Astrocyte (in vitro differentiated cells and primary cell): ENCODE data around the gene RAB17. TPM values are rescaled to one million over a fixed set of nuclear protein-coding genes. Genes with fewer than 3 reads are reported as not detected.
"Not testable (repeated sequence)": the region's sequence is repeated elsewhere in the genome, so short reads cannot be mapped to it uniquely, and the experiment has no call there.

ENCODE experiments used
- DNase-seq: peaks from one replicate; pipeline ENCODE4 v3.0.0-alpha.2; 2010; ENCODE audit warnings: low read depth
- FAIRE-seq: peaks from 2 replicates; lab custom pipeline; 2011; peaks lifted over from hg19 to GRCh38; lab: Jason Lieb, UNC
- H2AFZ ChIP-seq: 2 replicates; pipeline ENCODE4 v1.6.0; 2012; ENCODE audit warnings: low read depth, low read length, inconsistent platforms
- H3K27ac ChIP-seq: 2 replicates; pipeline ENCODE4 v1.5.1; 2011; ENCODE audit warnings: low read depth, low read length, inconsistent platforms
- H3K27me3 ChIP-seq: 2 replicates; pipeline ENCODE4 v1.6.0; 2011; ENCODE audit warnings: low read length, inconsistent platforms; ENCODE audit not compliant: insufficient read depth
- H3K36me3 ChIP-seq: 2 replicates; pipeline ENCODE4 v1.5.1; 2011; ENCODE audit warnings: low read length, inconsistent platforms; ENCODE audit not compliant: insufficient read depth
- H3K4me1 ChIP-seq: 2 replicates; pipeline ENCODE4 v1.5.1; 2011; ENCODE audit warnings: low read length, inconsistent platforms; ENCODE audit not compliant: insufficient read depth
- H3K4me2 ChIP-seq: 2 replicates; pipeline ENCODE4 v1.6.0; 2012; ENCODE audit warnings: low read length, inconsistent platforms
- H3K4me3 ChIP-seq: 2 replicates; pipeline ENCODE4 v1.5.1; 2011; ENCODE audit warnings: low read depth, mild to moderate bottlenecking, low read length, inconsistent platforms; ENCODE audit not compliant: insufficient read depth
- H3K79me2 ChIP-seq: 2 replicates; pipeline ENCODE4 v1.6.0; 2012; ENCODE audit warnings: mild to moderate bottlenecking, low read length, inconsistent platforms; ENCODE audit not compliant: insufficient read depth
- H3K9ac ChIP-seq: 2 replicates; pipeline ENCODE4 v1.6.0; 2012; ENCODE audit warnings: mild to moderate bottlenecking, low read length, inconsistent platforms
- H3K9me3 ChIP-seq: 2 replicates; pipeline ENCODE4 v1.5.1; 2012; ENCODE audit warnings: low read depth, mild to moderate bottlenecking, low read length, inconsistent platforms; ENCODE audit not compliant: insufficient read depth
- H4K20me1 ChIP-seq: 2 replicates; pipeline ENCODE4 v1.6.0; 2012; ENCODE audit warnings: low read length, inconsistent platforms; ENCODE audit not compliant: insufficient read depth
- H3K27ac Mint-ChIP-seq: one replicate; pipeline ENCODE4 v1.8.0; 2021; ENCODE audit warnings: mild to moderate bottlenecking, mixed read lengths; ENCODE audit not compliant: unreplicated experiment
- H3K27me3 Mint-ChIP-seq: one replicate; pipeline ENCODE4 v1.8.0; 2021; ENCODE audit warnings: low read depth, mixed read lengths; ENCODE audit not compliant: unreplicated experiment
- H3K36me3 Mint-ChIP-seq: one replicate; pipeline ENCODE4 v1.8.0; 2021; ENCODE audit warnings: low read depth, mixed read lengths; ENCODE audit not compliant: unreplicated experiment
- H3K4me1 Mint-ChIP-seq: one replicate; pipeline ENCODE4 v1.8.0; 2021; ENCODE audit warnings: low read depth, mixed read lengths; ENCODE audit not compliant: unreplicated experiment
- H3K4me3 Mint-ChIP-seq: one replicate; pipeline ENCODE4 v1.8.0; 2021; ENCODE audit warnings: mild to moderate bottlenecking, moderate library complexity, mixed read lengths; ENCODE audit not compliant: unreplicated experiment
- H3K9me3 Mint-ChIP-seq: one replicate; pipeline ENCODE4 v1.8.0; 2021; ENCODE audit warnings: mild to moderate bottlenecking, mixed read lengths; ENCODE audit not compliant: unreplicated experiment
- EZH2 ChIP-seq: IDR thresholded peaks from 2 replicates; pipeline ENCODE4 v1.6.1; 2012; ENCODE audit warnings: mild to moderate bottlenecking, low read length, inconsistent platforms; ENCODE audit not compliant: insufficient read depth
- total RNA-seq: library from RNA; stranded (reverse); gene quantifications from 2 replicates; pipeline ENCODE4 v1.2.1, GENCODE V29; 2021
- TF ChIP-seq, protein P1 (sequence below): IDR thresholded peaks from 2 replicates; pipeline ENCODE4 v1.5.1; 2011; ENCODE audit warnings: low read depth, mild to moderate bottlenecking, inconsistent platforms, low read length, moderate library complexity; ENCODE audit not compliant: insufficient read depth

RAB17 gene
- total RNA-seq, 1 donor from 2014 or later: 1.4 TPM

DNA sequence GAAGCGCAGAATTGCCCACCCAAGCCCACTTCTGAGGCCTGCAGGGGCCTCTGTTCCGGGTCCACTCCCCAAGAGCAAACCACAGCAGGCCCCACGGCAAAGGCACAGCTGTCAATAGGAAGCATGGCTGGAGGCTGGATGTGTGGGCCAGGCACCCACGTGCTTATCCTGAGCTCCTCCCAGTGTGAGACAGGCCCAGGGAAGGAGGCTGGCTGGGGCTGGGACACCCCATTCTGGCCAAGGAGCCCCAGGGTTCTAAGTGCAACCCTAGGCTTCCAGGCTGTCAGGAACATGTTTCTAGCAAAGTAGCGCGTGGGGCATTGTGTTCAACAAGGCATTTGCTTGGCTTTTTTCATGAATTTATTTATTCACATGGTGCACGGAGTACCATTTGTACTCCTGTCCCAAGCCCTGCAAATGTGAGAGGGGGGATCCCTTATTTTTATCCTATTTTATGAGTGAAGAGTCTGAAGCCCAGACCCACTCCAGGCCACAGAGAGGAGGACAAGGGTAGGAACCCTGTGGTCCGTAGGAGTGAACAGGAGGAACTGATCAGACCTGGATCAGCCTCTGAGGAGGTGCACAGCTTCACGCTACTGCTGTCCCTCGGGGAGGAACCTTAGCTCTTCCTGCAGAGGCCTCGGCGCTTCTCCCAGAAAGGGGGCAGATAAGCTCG, 6.1 kb upstream of the RAB17 start:
- peaks cover 6% of the 10 kb centered on the region for H3K4me1 Mint-ChIP-seq
- H3K9ac ChIP-seq: no peak overlapping the region
- no peak overlapping the region for H3K27ac Mint-ChIP-seq
- DNase-seq: no peak
- H3K4me3 Mint-ChIP-seq: no peak overlapping the region
- no peak overlapping the region for H3K4me3 ChIP-seq
- no peak overlapping the region for H3K27ac ChIP-seq
- H3K9me3 ChIP-seq: no peaks in the 10 kb centered on the region
- H3K4me2 ChIP-seq: no peak overlapping the region
- H3K79me2 ChIP-seq: no peaks in the 10 kb centered on the region
- no peak for FAIRE-seq
- peaks cover 3% of the 10 kb centered on the region for H3K36me3 Mint-ChIP-seq
- TF ChIP-seq, protein P1, sequence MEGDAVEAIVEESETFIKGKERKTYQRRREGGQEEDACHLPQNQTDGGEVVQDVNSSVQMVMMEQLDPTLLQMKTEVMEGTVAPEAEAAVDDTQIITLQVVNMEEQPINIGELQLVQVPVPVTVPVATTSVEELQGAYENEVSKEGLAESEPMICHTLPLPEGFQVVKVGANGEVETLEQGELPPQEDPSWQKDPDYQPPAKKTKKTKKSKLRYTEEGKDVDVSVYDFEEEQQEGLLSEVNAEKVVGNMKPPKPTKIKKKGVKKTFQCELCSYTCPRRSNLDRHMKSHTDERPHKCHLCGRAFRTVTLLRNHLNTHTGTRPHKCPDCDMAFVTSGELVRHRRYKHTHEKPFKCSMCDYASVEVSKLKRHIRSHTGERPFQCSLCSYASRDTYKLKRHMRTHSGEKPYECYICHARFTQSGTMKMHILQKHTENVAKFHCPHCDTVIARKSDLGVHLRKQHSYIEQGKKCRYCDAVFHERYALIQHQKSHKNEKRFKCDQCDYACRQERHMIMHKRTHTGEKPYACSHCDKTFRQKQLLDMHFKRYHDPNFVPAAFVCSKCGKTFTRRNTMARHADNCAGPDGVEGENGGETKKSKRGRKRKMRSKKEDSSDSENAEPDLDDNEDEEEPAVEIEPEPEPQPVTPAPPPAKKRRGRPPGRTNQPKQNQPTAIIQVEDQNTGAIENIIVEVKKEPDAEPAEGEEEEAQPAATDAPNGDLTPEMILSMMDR: no peak
- TF ChIP-seq EZH2: no peak
- H3K27me3 Mint-ChIP-seq: peaks cover 28% of the 10 kb centered on the region
- H3K9me3 Mint-ChIP-seq: no peaks in the 10 kb centered on the region
- no peaks in the 10 kb centered on the region for H3K27me3 ChIP-seq
- no peak overlapping the region for H2AFZ ChIP-seq
- H3K36me3 ChIP-seq: no peaks in the 10 kb centered on the region
- H3K4me1 ChIP-seq: peaks cover 8% of the 10 kb centered on the region
- no peaks in the 10 kb centered on the region for H4K20me1 ChIP-seq

DNA sequence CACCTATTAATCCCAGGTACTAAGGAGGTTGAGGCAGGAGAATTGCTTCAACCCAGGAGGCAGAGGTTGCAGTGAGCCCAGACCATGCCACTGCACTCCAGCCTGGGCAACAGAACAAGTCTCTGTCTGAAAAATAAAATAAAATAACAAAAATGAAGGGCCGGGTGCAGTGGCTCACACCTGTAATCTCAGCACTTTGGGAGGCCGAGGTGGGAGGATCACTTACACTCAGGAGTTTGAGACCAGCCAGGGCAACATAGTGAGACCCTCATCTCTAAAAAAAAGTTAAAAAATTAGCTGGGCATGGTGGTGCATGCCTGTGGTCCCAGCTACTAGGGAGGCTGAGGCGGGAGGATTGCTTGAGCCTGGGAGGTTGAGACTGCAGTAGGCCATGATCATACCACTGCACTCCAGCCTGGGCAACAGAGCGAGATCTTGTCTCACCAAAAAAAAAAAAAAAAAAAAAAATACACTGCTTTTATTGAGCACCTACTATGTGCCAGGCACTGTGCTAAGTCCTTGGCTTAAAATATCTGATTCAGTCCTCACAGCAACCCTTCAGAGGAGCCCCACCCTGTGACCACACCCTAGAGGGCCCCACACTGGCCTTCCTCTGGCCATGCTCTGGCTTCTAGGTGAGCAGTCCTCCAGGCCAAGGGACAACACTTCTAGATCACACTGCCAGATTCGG, 5.4 kb upstream of the RAB17 start:
- not testable (repeated sequence) for FAIRE-seq, H3K27ac ChIP-seq, H3K27me3 ChIP-seq, H3K36me3 ChIP-seq, H3K9me3 ChIP-seq, H3K4me1 Mint-ChIP-seq, H4K20me1 ChIP-seq, H3K36me3 Mint-ChIP-seq, H3K79me2 ChIP-seq, H3K9me3 Mint-ChIP-seq, H3K4me3 Mint-ChIP-seq, H3K9ac ChIP-seq, H3K4me2 ChIP-seq, H3K4me3 ChIP-seq, H2AFZ ChIP-seq, DNase-seq
- H3K27me3 Mint-ChIP-seq: peaks cover 25% of the 10 kb centered on the region
- peaks cover 13% of the 10 kb centered on the region for H3K4me1 ChIP-seq
- peak overlapping the region; percentile 12 for H3K27ac Mint-ChIP-seq

DNA sequence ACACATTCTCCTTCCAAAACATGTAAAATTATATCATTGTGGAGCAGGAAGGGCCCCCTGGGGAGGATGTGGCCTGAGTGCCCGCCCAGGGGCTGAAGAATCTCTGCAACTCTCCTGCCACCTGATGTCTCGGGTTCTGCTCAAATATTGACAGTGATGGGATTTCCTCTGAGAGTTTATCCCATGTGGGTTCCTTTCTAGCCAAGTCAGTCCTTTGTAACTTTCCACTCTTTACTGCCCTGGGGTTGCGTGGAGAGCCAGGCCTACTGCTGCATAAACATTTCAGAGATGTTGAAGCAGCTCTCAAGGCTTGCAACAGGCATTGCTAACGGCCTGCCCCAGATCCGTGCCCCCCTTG, 4.0 kb upstream of the RAB17 start:
- H3K4me1 Mint-ChIP-seq: peaks cover 10% of the 10 kb centered on the region
- no peaks in the 10 kb centered on the region for H3K9me3 Mint-ChIP-seq
- Histone ChIP-seq H3K36me3 (no peaks in the 10 kb centered on the region), H3K27ac (no peak overlapping the region), H3K4me1 (peaks cover 24% of the 10 kb centered on the region), H3K27me3 (no peaks in the 10 kb centered on the region), H3K4me3 (no peak overlapping the region), H3K9me3 (no peaks in the 10 kb centered on the region), H3K79me2 (no peaks in the 10 kb centered on the region), H4K20me1 (no peaks in the 10 kb centered on the region), H3K4me2 (no peak overlapping the region), H2AFZ (no peak overlapping the region), H3K9ac (no peak overlapping the region)
- peaks cover 16% of the 10 kb centered on the region for H3K27me3 Mint-ChIP-seq
- H3K4me3 Mint-ChIP-seq: no peak overlapping the region
- H3K36me3 Mint-ChIP-seq: peaks cover 3% of the 10 kb centered on the region
- FAIRE-seq (no peak), DNase-seq (no peak)
- peak overlapping the region; percentile 16 for H3K27ac Mint-ChIP-seq
- TF ChIP-seq EZH2: no peak
- TF ChIP-seq, protein P1: no peak
